AG09319 (cell line): Measurements from ENCODE around the gene SMARCD1.

ENCODE experiments used
- DNase-seq: peaks from one replicate; pipeline ENCODE4 v3.0.0-alpha.2; 2010; ENCODE audit warnings: low read depth; ENCODE audit errors: extremely low read depth
- CTCF ChIP-seq: IDR thresholded peaks from 2 replicates; pipeline ENCODE4 v1.5.1; 2011; ENCODE audit warnings: low read depth, mild to moderate bottlenecking, inconsistent platforms, low read length, moderate library complexity

SMARCD1 gene

GRCh38 chr12:50087995-50088394 lies 2.9 kb downstream of the SMARCD1 start:
- no peak for TF ChIP-seq CTCF
- DNase-seq: no peak

GRCh38 chr12:50088577-50089335 lies 3.6 kb downstream of the SMARCD1 start:
- DNase-seq: no peak
- peak; percentile 77 for TF ChIP-seq CTCF

GRCh38 chr12:50089730-50090129 lies 4.6 kb downstream of the SMARCD1 start:
- no peak for TF ChIP-seq CTCF
- no peak for DNase-seq

- no peak for DNase-seq
- TF ChIP-seq CTCF: no peak
Observed at GRCh38 chr12:50090391-50090790, 5.2 kb downstream of the SMARCD1 start.

- no peak for DNase-seq
- TF ChIP-seq CTCF: no peak
Observed at GRCh38 chr12:50097952-50098351, 12.8 kb downstream of the SMARCD1 start.

- DNase-seq: no peak
- TF ChIP-seq CTCF: no peak
Observed at GRCh38 chr12:50099302-50100008, 14.3 kb downstream of the SMARCD1 start.

GRCh38 chr12:50100561-50100960 lies 15.4 kb downstream of the SMARCD1 start:
- no peak for DNase-seq
- no peak for TF ChIP-seq CTCF
